ENCODE data around the gene SYNJ2. TPM values are rescaled to one million over a fixed set of nuclear protein-coding genes. Genes with fewer than 3 reads are reported as not detected.

Gene SYNJ2
- total RNA-seq, 1 donor from 2014 or later: 8.3 TPM

DNA sequence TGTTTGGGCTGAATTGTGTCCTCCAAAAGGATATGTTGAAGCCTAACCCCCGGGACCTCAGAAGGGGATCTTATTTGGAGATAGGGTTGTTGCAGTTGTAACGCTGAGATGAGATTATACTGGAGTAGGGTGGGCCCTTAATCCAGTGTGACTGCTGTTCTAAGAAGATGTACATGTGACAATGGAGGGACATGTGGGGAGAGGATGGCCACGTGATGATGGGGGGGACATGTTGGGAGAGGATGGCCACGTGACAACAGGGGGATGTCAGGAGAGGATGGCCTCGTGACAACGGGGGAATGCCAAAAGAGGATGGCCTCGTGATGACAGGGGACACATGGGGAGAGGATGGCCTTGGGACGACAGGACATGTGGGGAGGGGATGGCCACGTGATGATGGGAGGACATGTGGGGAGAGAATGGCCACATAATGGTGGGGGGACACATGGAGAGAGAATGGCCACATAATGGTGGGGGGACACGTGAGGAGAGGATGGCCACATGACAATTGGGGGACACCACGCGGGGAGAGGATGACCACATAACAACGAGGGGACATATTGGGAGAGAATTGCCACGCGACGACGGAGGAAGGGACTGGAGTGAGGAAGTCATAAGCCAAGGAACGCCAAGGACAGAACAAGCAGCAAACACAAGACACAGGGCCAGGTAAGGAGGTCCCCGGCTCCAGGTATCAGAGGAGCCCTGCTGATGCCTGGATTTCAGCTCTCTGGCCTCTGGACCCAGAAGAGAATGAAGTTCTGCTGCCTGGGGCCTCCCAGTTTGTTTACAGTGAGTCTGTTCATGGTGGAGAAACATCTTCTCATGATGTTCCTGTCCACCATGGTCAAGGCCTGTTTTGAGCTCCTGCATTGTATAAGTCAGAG, 29.2 kb downstream of the SYNJ2 start:
- Histone ChIP-seq H3K4me1 (peaks cover 19% of the 10 kb centered on the region), H3K36me3 (no peaks in the 10 kb centered on the region), H3K27me3 (no peaks in the 10 kb centered on the region), H3K9me3 (no peaks in the 10 kb centered on the region), H3K27ac (no peak overlapping the region), H3K4me3 (no peak overlapping the region)
- intact Hi-C loops (cut with DNase I): no loop called here
- DNase-seq (ENCODE audit: extremely low spot score in 2 of 2): no peak
- TF ChIP-seq POLR2AphosphoS5 (IDR thresholded peaks at IDR 0.05; ENCODE audit: insufficient read depth in 1 of 2, low read depth in 1 of 2): no peak
- TF ChIP-seq CTCF (IDR thresholded peaks at IDR 0.05): no peak
- TF ChIP-seq POLR2A (IDR thresholded peaks at IDR 0.05): no peak

GRCh38 chr6:158011478-158011920, 29.8 kb downstream of the SYNJ2 start:
- TF ChIP-seq POLR2A (IDR thresholded peaks at IDR 0.05) (no peak), POLR2AphosphoS5 (IDR thresholded peaks at IDR 0.05; ENCODE audit: insufficient read depth in 1 of 2, low read depth in 1 of 2) (no peak)

DNA sequence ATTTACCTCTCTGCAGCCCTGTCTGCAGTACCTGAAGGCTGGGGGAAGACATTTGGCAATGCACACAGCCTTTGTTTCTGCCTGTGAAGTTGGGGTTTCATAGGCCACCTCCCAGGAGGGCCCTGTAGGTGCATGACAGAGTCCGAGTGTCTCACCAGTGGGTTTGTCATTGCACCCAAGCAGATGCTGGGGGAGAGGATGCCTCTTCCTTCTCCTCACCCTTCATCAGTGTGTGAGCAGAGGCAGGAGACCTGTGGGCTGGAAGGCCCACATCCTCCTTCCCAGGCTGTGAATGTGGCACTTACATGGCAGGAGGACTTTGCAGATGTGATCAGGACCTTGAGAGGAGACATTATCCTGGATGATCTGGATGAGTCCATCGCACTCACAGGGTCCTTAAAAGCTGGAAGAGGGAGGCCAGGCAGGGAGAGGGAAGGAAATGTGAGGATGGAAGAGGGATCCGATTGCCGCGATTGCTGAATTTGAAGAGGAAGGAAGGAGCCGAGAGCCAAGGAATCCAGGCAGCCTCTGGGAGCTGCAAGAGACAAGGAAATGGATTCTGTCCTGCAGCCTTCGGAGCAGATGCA, 30.4 kb downstream of the SYNJ2 start:
- no peaks in the 10 kb centered on the region for H3K27me3 ChIP-seq
- no peak overlapping the region for H3K27ac ChIP-seq
- H3K4me1 ChIP-seq: peaks cover 23% of the 10 kb centered on the region
- TF ChIP-seq POLR2A (IDR thresholded peaks at IDR 0.05): no peak
- no peak for TF ChIP-seq POLR2AphosphoS5 (IDR thresholded peaks at IDR 0.05; ENCODE audit: insufficient read depth in 1 of 2, low read depth in 1 of 2)
- TF ChIP-seq CTCF (IDR thresholded peaks at IDR 0.05): no peak
- no peaks in the 10 kb centered on the region for H3K9me3 ChIP-seq
- no peak for DNase-seq (ENCODE audit: extremely low spot score in 2 of 2)
- H3K4me3 ChIP-seq: no peak overlapping the region
- no peaks in the 10 kb centered on the region for H3K36me3 ChIP-seq
- intact Hi-C loops (cut with DNase I): no loop called here

More at GRCh38 chr6:158011478-158011920, 29.8 kb downstream of the SYNJ2 start:
- no peaks in the 10 kb centered on the region for H3K27me3 ChIP-seq
- H3K36me3 ChIP-seq: no peaks in the 10 kb centered on the region
- no peaks in the 10 kb centered on the region for H3K9me3 ChIP-seq
- H3K4me3 ChIP-seq: no peak overlapping the region
- DNase-seq (ENCODE audit: extremely low spot score in 2 of 2): no peak
- no peak overlapping the region for H3K27ac ChIP-seq
- intact Hi-C loops (cut with DNase I): no loop called here
- peaks cover 19% of the 10 kb centered on the region for H3K4me1 ChIP-seq

GRCh38 chr6:158013904-158014504, 32.3 kb downstream of the SYNJ2 start:
- Histone ChIP-seq H3K27ac (no peak overlapping the region), H3K9me3 (no peaks in the 10 kb centered on the region), H3K4me1 (peaks cover 15% of the 10 kb centered on the region), H3K36me3 (no peaks in the 10 kb centered on the region), H3K27me3 (no peaks in the 10 kb centered on the region), H3K4me3 (no peak overlapping the region)
- DNase-seq (ENCODE audit: extremely low spot score in 2 of 2): no peak
- intact Hi-C loops (cut with DNase I): no loop called here
- TF ChIP-seq POLR2AphosphoS5 (IDR thresholded peaks at IDR 0.05; ENCODE audit: insufficient read depth in 1 of 2, low read depth in 1 of 2): no peak
- TF ChIP-seq POLR2A (IDR thresholded peaks at IDR 0.05): no peak
- no peak for TF ChIP-seq CTCF (IDR thresholded peaks at IDR 0.05)

- intact Hi-C loops (cut with DNase I): no loop called here
- no peaks in the 10 kb centered on the region for H3K36me3 ChIP-seq
- H3K27me3 ChIP-seq: no peaks in the 10 kb centered on the region
- DNase-seq (ENCODE audit: extremely low spot score in 2 of 2): no peak
- no peak overlapping the region for H3K27ac ChIP-seq
- peaks cover 9% of the 10 kb centered on the region for H3K4me1 ChIP-seq
- H3K4me3 ChIP-seq: no peak overlapping the region
- no peaks in the 10 kb centered on the region for H3K9me3 ChIP-seq
- TF ChIP-seq CTCF (IDR thresholded peaks at IDR 0.05) (no peak), POLR2AphosphoS5 (IDR thresholded peaks at IDR 0.05; ENCODE audit: insufficient read depth in 1 of 2, low read depth in 1 of 2) (no peak), POLR2A (IDR thresholded peaks at IDR 0.05) (no peak)
Observed at GRCh38 chr6:158014505-158015187, 33.0 kb downstream of the SYNJ2 start.
